GM23338 (cell line): ENCODE measurements around the gene ZAP70. TPM values are rescaled to one million over a fixed set of nuclear protein-coding genes. Genes with fewer than 3 reads are reported as not detected.

Experiments used
- ATAC-seq: fragments of 200-7000 bp; cut with Tn5 transposase; 3 replicates; pipeline ENCODE4 v1.9.1; 2020
- DNase-seq: peaks from one replicate; pipeline ENCODE4 v3.0.0-alpha.2; 2015; ENCODE audit warnings: low spot score
- H2AFZ ChIP-seq: fragments of 200-600 bp; sonication (generic); 2 replicates; pipeline ENCODE4 v1.8.0; 2016; ENCODE audit warnings: antibody characterized with exemption, mild to moderate bottlenecking, moderate library complexity
- H3F3A ChIP-seq: fragments of 200-600 bp; sonication (generic); replicated peaks from 2 replicates; pipeline ENCODE4 v1.8.0; 2017; ENCODE audit warnings: antibody characterized with exemption, mixed run types, low read depth
- H3K27ac ChIP-seq: fragments of 200-600 bp; sonication (generic); 2 replicates; pipeline ENCODE4 v1.6.1; 2016; ENCODE audit warnings: low read depth
- H3K27me3 ChIP-seq: fragments of 200-600 bp; sonication (generic); 2 replicates; pipeline ENCODE4 v1.8.0; 2016; ENCODE audit warnings: mild to moderate bottlenecking, mixed run types, moderate library complexity; ENCODE audit not compliant: insufficient read depth
- H3K36me3 ChIP-seq: fragments of 200-600 bp; sonication (generic); 2 replicates; pipeline ENCODE4 v1.8.0; 2016; ENCODE audit warnings: mild to moderate bottlenecking; ENCODE audit not compliant: insufficient read depth
- H3K4me1 ChIP-seq: fragments of 200-600 bp; sonication (generic); 2 replicates; pipeline ENCODE4 v1.8.0; 2016; ENCODE audit warnings: mild to moderate bottlenecking, moderate library complexity; ENCODE audit not compliant: insufficient read depth
- H3K4me2 ChIP-seq: fragments of 200-600 bp; sonication (generic); 2 replicates; pipeline ENCODE4 v1.7.1; 2017; ENCODE audit warnings: mixed run types
- H3K4me3 ChIP-seq: fragments of 200-600 bp; sonication (generic); 2 replicates; pipeline ENCODE4 v1.6.1; 2016; ENCODE audit warnings: mixed run types
- H3K79me2 ChIP-seq: fragments of 200-600 bp; sonication (generic); replicated peaks from 2 replicates; pipeline ENCODE4 v1.8.0; 2017; ENCODE audit warnings: mild to moderate bottlenecking; ENCODE audit not compliant: insufficient read depth
- H3K9me2 ChIP-seq: fragments of 200-600 bp; sonication (generic); 2 replicates; pipeline ENCODE4 v1.8.0; 2017; ENCODE audit not compliant: insufficient read depth
- H4K20me1 ChIP-seq: fragments of 200-600 bp; sonication (generic); replicated peaks from 2 replicates; pipeline ENCODE4 v1.8.0; 2017; ENCODE audit warnings: mild to moderate bottlenecking; ENCODE audit not compliant: insufficient read depth
- H3K27ac Mint-ChIP-seq: 2 replicates; pipeline ENCODE4 v1.8.0; 2020; ENCODE audit warnings: inconsistent platforms, mild to moderate bottlenecking, moderate library complexity, mixed read lengths
- H3K27me3 Mint-ChIP-seq: 3 replicates; pipeline ENCODE4 v1.8.0; 2022; ENCODE audit warnings: low read depth, mild to moderate bottlenecking, moderate library complexity, mixed read lengths, inconsistent platforms; ENCODE audit not compliant: insufficient read depth, poor library complexity
- H3K36me3 Mint-ChIP-seq: 3 replicates; pipeline ENCODE4 v1.8.0; 2021; ENCODE audit warnings: low read depth, mild to moderate bottlenecking, inconsistent platforms, moderate library complexity, mixed read lengths
- H3K4me1 Mint-ChIP-seq: 3 replicates; pipeline ENCODE4 v1.8.0; 2020; ENCODE audit warnings: mild to moderate bottlenecking, inconsistent platforms, mixed read lengths
- H3K4me3 Mint-ChIP-seq: 3 replicates; pipeline ENCODE4 v1.8.0; 2021; ENCODE audit warnings: moderate library complexity, mild to moderate bottlenecking, inconsistent platforms, mixed read lengths
- H3K9me3 Mint-ChIP-seq: 3 replicates; pipeline ENCODE4 v1.8.0; 2020; ENCODE audit warnings: moderate library complexity, mild to moderate bottlenecking, inconsistent platforms, mixed read lengths
- CREB1 ChIP-seq: fragments of 250-450 bp; sonication (Bioruptor Pico); IDR thresholded peaks from 2 replicates; pipeline ENCODE4 v1.5.0; 2020; ENCODE audit warnings: low read depth, mild to moderate bottlenecking, moderate library complexity
- CTCF ChIP-seq, 2 experiments: fragments of 200-600 bp in 1 of 2; sonication (generic) in 1 of 2; conservative IDR thresholded peaks; 2 replicates each; pipeline versions ENCODE4 v1.5.1 to v1.6.1; 2016 to 2017; ENCODE audit warnings: antibody characterized with exemption in 2 of 2, low read depth in 2 of 2, mild to moderate bottlenecking in 2 of 2, moderate library complexity in 1 of 2
- ETS1 ChIP-seq: IDR thresholded peaks from 2 replicates; pipeline ENCODE4 v1.6.1; 2016; ENCODE audit warnings: antibody characterized with exemption
- EZH2 ChIP-seq: fragments of 200-600 bp; sonication (generic); IDR thresholded peaks from one replicate; pipeline ENCODE4 v1.8.0; 2017; ENCODE audit warnings: antibody characterized with exemption, mild to moderate bottlenecking, low read depth; ENCODE audit not compliant: unreplicated experiment
- EZH2phosphoT487 ChIP-seq: fragments of 200-600 bp; sonication (generic); IDR thresholded peaks from one replicate; pipeline ENCODE4 v1.8.1; 2018; ENCODE audit warnings: antibody characterized with exemption; ENCODE audit not compliant: unreplicated experiment
- JUNB ChIP-seq: IDR thresholded peaks from one replicate; pipeline ENCODE4 v1.6.1; 2016; ENCODE audit warnings: antibody characterized with exemption; ENCODE audit not compliant: unreplicated experiment
- NANOG ChIP-seq: IDR thresholded peaks from 2 replicates; pipeline ENCODE4 v1.6.1; 2016; ENCODE audit warnings: antibody characterized with exemption, borderline replicate concordance
- POLR2AphosphoS5 ChIP-seq: IDR thresholded peaks from 2 replicates; pipeline ENCODE4 v1.6.1; 2016; ENCODE audit warnings: antibody characterized with exemption, low read depth
- REST ChIP-seq: IDR thresholded peaks from one replicate; pipeline ENCODE4 v1.6.1; 2018; ENCODE audit warnings: antibody characterized with exemption; ENCODE audit not compliant: unreplicated experiment
- STAT1 ChIP-seq: IDR thresholded peaks from one replicate; pipeline ENCODE4 v1.6.1; 2016; ENCODE audit warnings: antibody characterized with exemption; ENCODE audit not compliant: unreplicated experiment
- ZNF114 ChIP-seq: fragments of 250-450 bp; sonication (Bioruptor Pico); IDR thresholded peaks from 2 replicates; pipeline ENCODE4 v1.5.0; 2020; ENCODE audit warnings: mild to moderate bottlenecking, moderate library complexity
- ZNF331 ChIP-seq: fragments of 250-450 bp; sonication (Bioruptor Pico); IDR thresholded peaks from 2 replicates; pipeline ENCODE4 v1.5.0; 2020; ENCODE audit warnings: low read depth, mild to moderate bottlenecking, moderate library complexity
- ZNF462 ChIP-seq: fragments of 250-450 bp; sonication (Bioruptor Pico); IDR thresholded peaks from 2 replicates; pipeline ENCODE4 v1.5.0; 2020; ENCODE audit warnings: mild to moderate bottlenecking, moderate library complexity
- polyA plus RNA-seq: library from polyadenylated mRNA; unstranded; fragments of >200 nt; fragmentation: Nextera tagmentation; extraction: Ambion mirVana; gene quantifications from 2 replicates; pipeline ENCODE4 v1.2.1, GENCODE V29; 2016
- total RNA-seq: library from RNA; depleted of rRNA; stranded (reverse); fragments of >200 nt; shearing (Covaris generic); gene quantifications from 2 replicates; pipeline ENCODE4 v1.2.3, GENCODE V29; 2014

The ZAP70 gene
- total and polyA plus RNA-seq, 2 experiments from 2014 or later, result 0.42 TPM; not detected in 1

GRCh38 chr2:97702731-97703470 is 10.5 kb upstream of the ZAP70 start:
- H2AFZ ChIP-seq, result no peak overlapping the region
- Mint-ChIP-seq H3K36me3 (no peaks in the 10 kb centered on the region), H3K4me3 (no peak overlapping the region), H3K27me3 (peaks cover 7% of the 10 kb centered on the region), H3K27ac (no peak overlapping the region), H3K9me3 (no peaks in the 10 kb centered on the region), H3K4me1 (peaks cover 8% of the 10 kb centered on the region)
- H3K4me3 ChIP-seq, result no peak overlapping the region
- H3K4me2 ChIP-seq, result no peak overlapping the region
- H3K27ac ChIP-seq, result no peak overlapping the region
- H3K27me3 ChIP-seq, result no peaks in the 10 kb centered on the region
- H3K9me2 ChIP-seq, result no peaks in the 10 kb centered on the region
- H3K36me3 ChIP-seq, result no peaks in the 10 kb centered on the region
- 0 out of 2 replicates have a peak, but pooled peaks cover 3% of the 10 kb centered on the region for H3K4me1 ChIP-seq
- H3K79me2 ChIP-seq, result no peaks in the 10 kb centered on the region
- H3F3A ChIP-seq, result no peaks in the 10 kb centered on the region
- TF ChIP-seq EZH2 (no peak), ZNF331 (CRISPR knock-in tag) (no peak), STAT1 (no peak), NANOG (no peak), POLR2AphosphoS5 (no peak), REST (no peak), CTCF (conservative IDR thresholded peaks at IDR 0.05; ENCODE audit: low read depth in 2 of 2) (no peak), JUNB (no peak), EZH2phosphoT487 (no peak), CREB1 (CRISPR knock-in tag) (no peak), ZNF462 (CRISPR knock-in tag) (no peak), ZNF114 (CRISPR knock-in tag) (no peak), ETS1 (no peak)
- no peaks in the 10 kb centered on the region for H4K20me1 ChIP-seq
- ATAC-seq, result no peak
- no peak for DNase-seq
